HCT116 (cell line): Measurements from ENCODE around the gene NEK7.
"Not testable (repeated sequence)": the region's sequence is repeated elsewhere in the genome, so short reads cannot be mapped to it uniquely, and the experiment has no call there.

Source experiments
- CEBPB ChIP-seq: IDR thresholded peaks from 2 replicates; pipeline ENCODE4 v1.6.1; 2012; ENCODE audit warnings: low read depth
- CTCF ChIP-seq, 3 experiments: fragments of 200-600 bp in 1 of 3; sonication (generic) in 1 of 3; IDR thresholded peaks in 2 of 3; conservative IDR thresholded peaks in 1 of 3; 2 replicates each; pipeline ENCODE4 v1.5.1; 2012 to 2017; ENCODE audit warnings: low read depth in 2 of 3, low read length in 2 of 3, antibody characterized with exemption in 1 of 3, borderline replicate concordance in 1 of 3, control low read depth in 1 of 3, mild to moderate bottlenecking in 1 of 3, mixed read lengths in 1 of 3, mixed run types in 1 of 3, moderate library complexity in 1 of 3; ENCODE audit not compliant: insufficient read depth in 1 of 3
- ELF1 ChIP-seq: IDR thresholded peaks from 2 replicates; pipeline ENCODE4 v1.6.1; 2012; ENCODE audit warnings: low read depth, borderline replicate concordance
- EZH2 ChIP-seq: fragments of 200-600 bp; sonication (generic); IDR thresholded peaks from 2 replicates; pipeline ENCODE4 v1.6.1; 2017; ENCODE audit warnings: antibody characterized with exemption, mixed run types
- EZH2phosphoT487 ChIP-seq: fragments of 200-600 bp; IDR thresholded peaks from 2 replicates; pipeline ENCODE4 v1.6.1; 2018; ENCODE audit warnings: antibody characterized with exemption, borderline replicate concordance
- JUND ChIP-seq: IDR thresholded peaks from 2 replicates; pipeline ENCODE4 v1.6.1; 2012
- MAX ChIP-seq: IDR thresholded peaks from 2 replicates; pipeline ENCODE4 v1.6.1; 2012
- POLR2A ChIP-seq: IDR thresholded peaks from 2 replicates; pipeline ENCODE4 v1.7.0; 2011; ENCODE audit warnings: borderline replicate concordance; ENCODE audit not compliant: insufficient read depth, insufficient read length; ENCODE audit errors: extremely low read depth
- POLR2AphosphoS5 ChIP-seq: IDR thresholded peaks from 2 replicates; pipeline ENCODE4 v1.6.1; 2011; ENCODE audit warnings: mild to moderate bottlenecking, low read depth, low read length, moderate library complexity
- RAD21 ChIP-seq: IDR thresholded peaks from 2 replicates; pipeline ENCODE4 v1.6.1; 2012; ENCODE audit warnings: low read depth, mild to moderate bottlenecking
- SIN3A ChIP-seq: IDR thresholded peaks from 2 replicates; pipeline ENCODE4 v1.6.1; 2012; ENCODE audit warnings: low read depth
- SP1 ChIP-seq: IDR thresholded peaks from 2 replicates; pipeline ENCODE4 v1.6.1; 2012; ENCODE audit warnings: low read depth
- SRF ChIP-seq: IDR thresholded peaks from 2 replicates; pipeline ENCODE4 v1.6.1; 2012; ENCODE audit warnings: low read depth

GRCh38 chr1:198315331-198315730 is 158.5 kb downstream of the NEK7 start:
- TF ChIP-seq POLR2AphosphoS5; SRF; POLR2A; CTCF (IDR thresholded peaks at IDR 0.05 in 2 of 3, conservative IDR thresholded peaks at IDR 0.05 in 1 of 3; ENCODE audit: borderline replicate concordance in 1 of 3, insufficient read depth in 1 of 3, low read depth in 2 of 3, low read length in 2 of 3); RAD21; SP1; ELF1; MAX; EZH2phosphoT487; SIN3A; EZH2; CEBPB; JUND: not testable (repeated sequence)
